NCI-H524 (cell line): ENCODE measurements around the gene LHFPL5.

Experiments used
- DNase-seq, 2 experiments: peaks; one replicate each; lab custom pipeline; 2025; lab: John Stamatoyannopoulos, UW

The LHFPL5 gene

GRCh38 chr6:35794536-35795452 lies 10.4 kb upstream of the LHFPL5 start:
- no peak for DNase-seq

- DNase-seq, result no peak
Observed at GRCh38 chr6:35795453-35796071, 9.6 kb upstream of the LHFPL5 start.

- no peak for DNase-seq
Observed at GRCh38 chr6:35796236-35796635, 8.9 kb upstream of the LHFPL5 start.

GRCh38 chr6:35797837-35798526 lies 7.2 kb upstream of the LHFPL5 start:
- DNase-seq, result no peak

GRCh38 chr6:35798706-35799105 lies 6.4 kb upstream of the LHFPL5 start:
- no peak for DNase-seq

- DNase-seq, result no peak
Observed at GRCh38 chr6:35801148-35801547, 4.0 kb upstream of the LHFPL5 start.

GRCh38 chr6:35808688-35809087 lies 3.5 kb downstream of the LHFPL5 start:
- peak; percentile 46 to 76 for DNase-seq

- no peak for DNase-seq
Observed at GRCh38 chr6:35809809-35810208, 4.7 kb downstream of the LHFPL5 start.

GRCh38 chr6:35810971-35811698 lies 6.0 kb downstream of the LHFPL5 start:
- peak in 1 of 2 experiments; percentile 26 for DNase-seq

- no peak for DNase-seq
Observed at GRCh38 chr6:35811699-35811995, 6.5 kb downstream of the LHFPL5 start.

- no peak for DNase-seq
Observed at GRCh38 chr6:35817515-35817914, 12.4 kb downstream of the LHFPL5 start.

- DNase-seq, result no peak
Observed at GRCh38 chr6:35823601-35824000, 18.4 kb downstream of the LHFPL5 start.

- DNase-seq, result no peak
Observed at GRCh38 chr6:35824552-35825192, 19.5 kb downstream of the LHFPL5 start.

- no peak for DNase-seq
Observed at GRCh38 chr6:35829306-35829705, 24.2 kb downstream of the LHFPL5 start.

GRCh38 chr6:35831257-35832007 lies 26.3 kb downstream of the LHFPL5 start:
- peak in 1 of 2 experiments; percentile 5 for DNase-seq

- DNase-seq, result no peak
Observed at GRCh38 chr6:35833536-35833935, 28.4 kb downstream of the LHFPL5 start.

GRCh38 chr6:35839019-35839418 lies 33.9 kb downstream of the LHFPL5 start:
- no peak for DNase-seq

GRCh38 chr6:35842381-35842780 lies 37.2 kb downstream of the LHFPL5 start:
- DNase-seq, result no peak

- no peak for DNase-seq
Observed at GRCh38 chr6:35844290-35844689, 39.1 kb downstream of the LHFPL5 start.

GRCh38 chr6:35850208-35850607 lies 45.1 kb downstream of the LHFPL5 start:
- DNase-seq, result no peak

GRCh38 chr6:35852994-35853393 lies 47.8 kb downstream of the LHFPL5 start:
- no peak for DNase-seq
